MCF 10A (cell line): ENCODE measurements around the gene ERP44. TPM values are rescaled to one million over a fixed set of nuclear protein-coding genes. Genes with fewer than 3 reads are reported as not detected.

ENCODE experiments used
- BruUV-seq: library from RNA; stranded (reverse); fragments of 400-500 nt; replicated peaks from 2 replicates; lab custom pipeline; 2021; lab: Mats Ljungman, UMichigan
- CTCF ChIA-PET: fragments of 300-600 bp; sonication (Branson Sonifier 250); formaldehyde crosslinking; extraction: SDS; loops from one replicate; lab custom pipeline; 2021; ENCODE audit warnings: antibody characterized with exemption, inconsistent platforms; lab: Yijun Ruan, JAX
- POLR2A ChIA-PET: fragments of 300-600, 350-650 bp; sonication (Branson Sonifier 250); formaldehyde crosslinking; extraction: SDS; loops from one replicate; lab custom pipeline; 2020; ENCODE audit warnings: antibody characterized with exemption, inconsistent platforms; lab: Yijun Ruan, JAX
- DNase-seq: peaks from one replicate; pipeline ENCODE4 v3.0.0-alpha.2; 2018; ENCODE audit not compliant: unreplicated experiment
- H3K27ac Mint-ChIP-seq: one replicate; pipeline ENCODE4 v1.8.0; 2022; ENCODE audit warnings: mild to moderate bottlenecking, low read depth, mixed read lengths; ENCODE audit not compliant: unreplicated experiment
- H3K27me3 Mint-ChIP-seq: one replicate; pipeline ENCODE4 v1.8.0; 2022; ENCODE audit warnings: mixed read lengths; ENCODE audit not compliant: insufficient read depth, unreplicated experiment
- H3K36me3 Mint-ChIP-seq: one replicate; pipeline ENCODE4 v1.8.0; 2022; ENCODE audit warnings: mild to moderate bottlenecking, moderate library complexity, mixed read lengths; ENCODE audit not compliant: insufficient read depth, unreplicated experiment
- H3K4me1 Mint-ChIP-seq: one replicate; pipeline ENCODE4 v1.8.0; 2022; ENCODE audit warnings: mixed read lengths; ENCODE audit not compliant: insufficient read depth, unreplicated experiment
- H3K4me3 Mint-ChIP-seq: one replicate; pipeline ENCODE4 v1.8.0; 2022; ENCODE audit warnings: mild to moderate bottlenecking, moderate library complexity, mixed read lengths; ENCODE audit not compliant: unreplicated experiment
- H3K9me3 Mint-ChIP-seq: one replicate; pipeline ENCODE4 v1.8.0; 2022; ENCODE audit warnings: mixed read lengths; ENCODE audit not compliant: unreplicated experiment
- CTCF ChIP-seq: fragments of 200-600 bp; IDR thresholded peaks from one replicate; pipeline ENCODE4 v1.8.0; 2022; ENCODE audit warnings: antibody characterized with exemption, mild to moderate bottlenecking; ENCODE audit not compliant: unreplicated experiment
- intact Hi-C: fragments of 100-400 bp; cut with micrococcal nuclease; formaldehyde crosslinking; loops from 2 replicates; pipeline ENCODE4 v1.14.1; 2022
- total RNA-seq: library from RNA; stranded (reverse); gene quantifications from 2 replicates; pipeline ENCODE4 v1.2.3, GENCODE V29; 2022

The ERP44 gene
- total RNA-seq, 1 experiment from 2014 or later = 26.3 TPM

- TF ChIP-seq CTCF = no peak
- ChIA-PET POLR2A (no interaction called here), CTCF (interaction anchor here (3.2 kb wide), 1 partner anchor 82 kb away, joined by 10 read pairs; no protein-coding TSS in a partner anchor)
- intact Hi-C loops = loop anchor here (2.0 to 10.0 kb wide), 3 partner anchors 82 to 844 kb away; no protein-coding TSS in a partner anchor
- H3K27me3 Mint-ChIP-seq = no peaks in the 10 kb centered on the region
- H3K4me1 Mint-ChIP-seq = no peaks in the 10 kb centered on the region
- no peak overlapping the region for H3K4me3 Mint-ChIP-seq
- H3K9me3 Mint-ChIP-seq = no peaks in the 10 kb centered on the region
- H3K36me3 Mint-ChIP-seq = peaks cover 26% of the 10 kb centered on the region
- H3K27ac Mint-ChIP-seq = no peak overlapping the region
- DNase-seq = no peak
- BruUV-seq = no TSS peak
Measured at GRCh38 chr9:100029251-100029650, 69.5 kb downstream of the ERP44 start.

- Mint-ChIP-seq H3K4me3 (no peak overlapping the region), H3K27me3 (no peaks in the 10 kb centered on the region), H3K36me3 (peaks cover 26% of the 10 kb centered on the region), H3K4me1 (no peaks in the 10 kb centered on the region), H3K27ac (no peak overlapping the region), H3K9me3 (no peaks in the 10 kb centered on the region)
- intact Hi-C loops = loop anchor here (1.0 to 10.0 kb wide), 7 partner anchors 71 to 843 kb away; partner anchors contain the start of gene INVS
- no TSS peak for BruUV-seq
- CTCF ChIA-PET = interaction anchor here (0.6 to 3.2 kb wide), 23 partner anchors 8 to 796 kb away, joined by 3 to 17 read pairs (median 4); no protein-coding TSS in a partner anchor
- DNase-seq = peak; percentile 77
- TF ChIP-seq CTCF = peak; percentile 85
- POLR2A ChIA-PET = interaction anchor here (0.5 to 1.4 kb wide), 2 partner anchors 68 to 743 kb away, joined by 3 to 6 read pairs; no protein-coding TSS in a partner anchor
Measured at GRCh38 chr9:100028201-100028784, 70.5 kb downstream of the ERP44 start.

GRCh38 chr9:100027543-100027942, 71.3 kb downstream of the ERP44 start:
- TF ChIP-seq CTCF = no peak
- Mint-ChIP-seq H3K27me3 (no peaks in the 10 kb centered on the region), H3K36me3 (peaks cover 26% of the 10 kb centered on the region), H3K27ac (no peak overlapping the region), H3K4me3 (no peak overlapping the region), H3K9me3 (no peaks in the 10 kb centered on the region), H3K4me1 (no peaks in the 10 kb centered on the region)
- CTCF ChIA-PET = interaction anchor here (0.6 to 3.2 kb wide), 36 partner anchors 9 to 1168 kb away, joined by 3 to 17 read pairs (median 4); no protein-coding TSS in a partner anchor
- BruUV-seq = no TSS peak
- DNase-seq = no peak
- POLR2A ChIA-PET = interaction anchor here (0.6 to 1.4 kb wide), 3 partner anchors 69 to 195 kb away, joined by 3 to 4 read pairs (median 3); no protein-coding TSS in a partner anchor
- intact Hi-C loops = loop anchor here (5.0 to 10.0 kb wide), 2 partner anchors 295 to 843 kb away; no protein-coding TSS in a partner anchor

- intact Hi-C loops = loop anchor here (10.0 kb wide), 1 partner anchor 837 kb away; no protein-coding TSS in a partner anchor
- H3K4me1 Mint-ChIP-seq = no peaks in the 10 kb centered on the region
- H3K4me3 Mint-ChIP-seq = no peak overlapping the region
- ChIA-PET POLR2A (interaction anchor here (0.6 kb wide), 1 partner anchor 78 kb away, joined by 3 read pairs; no protein-coding TSS in a partner anchor), CTCF (interaction anchor here (0.6 kb wide), 3 partner anchors 182 to 881 kb away, joined by 3 read pairs; no protein-coding TSS in a partner anchor)
- H3K36me3 Mint-ChIP-seq = peaks cover 30% of the 10 kb centered on the region
- no TSS peak for BruUV-seq
- H3K9me3 Mint-ChIP-seq = no peaks in the 10 kb centered on the region
- no peak for DNase-seq
- TF ChIP-seq CTCF = no peak
- H3K27ac Mint-ChIP-seq = no peak overlapping the region
- H3K27me3 Mint-ChIP-seq = no peaks in the 10 kb centered on the region
Measured at GRCh38 chr9:100021931-100022330, 76.9 kb downstream of the ERP44 start.
